ENCODE data around the gene POLR2L. TPM values are rescaled to one million over a fixed set of nuclear protein-coding genes. Genes with fewer than 3 reads are reported as not detected.
A peak's percentile ranks its signal among the peaks of the same experiment; 100 is the strongest.

Gene POLR2L
- total RNA-seq, 4 donors from 2014 or later = 10.5 to 81.5 (median 42.8) TPM

DNA sequence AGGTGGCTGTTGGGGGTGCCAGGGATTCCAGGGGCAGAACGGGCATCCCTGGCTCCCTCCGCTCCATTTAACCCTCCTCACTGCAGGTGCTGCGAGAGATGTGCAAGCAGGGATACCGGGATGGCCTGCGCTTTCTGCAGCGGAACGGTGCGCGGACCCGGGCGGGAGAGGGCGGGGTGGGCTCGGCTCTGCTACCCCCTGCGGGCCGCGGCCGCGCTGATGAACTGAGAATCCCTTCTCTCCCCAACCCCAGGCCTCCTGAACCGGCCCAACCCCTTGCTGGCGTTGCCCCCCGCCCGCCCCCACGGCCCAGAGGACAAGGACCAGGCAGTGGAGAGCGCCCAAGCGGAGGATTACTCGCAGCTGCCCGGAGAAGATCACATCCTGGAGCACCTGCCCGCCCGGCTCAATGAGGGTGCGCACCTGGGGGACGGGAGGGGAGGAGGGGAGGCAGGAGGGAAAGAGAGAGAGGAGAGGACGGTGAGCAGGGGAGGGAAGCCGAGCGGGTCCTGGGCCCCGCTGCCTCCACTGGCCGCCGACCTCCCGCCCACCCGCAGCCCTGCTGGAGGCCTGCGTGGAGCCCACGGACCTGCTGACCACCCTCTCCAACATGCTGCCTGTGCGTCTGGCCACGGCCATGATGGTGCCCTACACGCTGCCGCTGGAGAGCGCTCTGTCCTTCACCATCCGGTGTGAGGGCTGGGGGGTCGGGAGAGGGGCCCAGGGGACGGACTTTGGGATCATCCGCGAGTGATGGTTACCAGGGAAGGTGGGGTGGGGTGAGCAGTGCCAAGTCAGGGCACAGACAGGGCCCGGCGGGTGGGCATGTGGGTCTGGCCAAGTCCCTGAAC lies 18.7 kb downstream of the POLR2L start:
- Histone ChIP-seq H3K4me3 (no peak overlapping the region), H3K9me3 (no peaks in the 10 kb centered on the region), H3K27me3 (peaks cover 4 to 20% of the 10 kb centered on the region in 2 donors), H3K27ac (no peak overlapping the region), H3K4me1 (peaks cover 0 to 31% of the 10 kb centered on the region in 2 donors), H3K36me3 (no peaks in the 10 kb centered on the region)
- DNase-seq = no peak
- TF ChIP-seq POLR2A (IDR thresholded peaks at IDR 0.05) (no peak), CTCF (IDR thresholded peaks at IDR 0.05) (no peak)
- intact Hi-C loops (cut with DNase I; ENCODE audit: low total_unique reads) = no loop called here

- no peak overlapping the region for H3K27ac ChIP-seq
Observed at GRCh38 chr11:821512-822371, 20.6 kb downstream of the POLR2L start.

DNA sequence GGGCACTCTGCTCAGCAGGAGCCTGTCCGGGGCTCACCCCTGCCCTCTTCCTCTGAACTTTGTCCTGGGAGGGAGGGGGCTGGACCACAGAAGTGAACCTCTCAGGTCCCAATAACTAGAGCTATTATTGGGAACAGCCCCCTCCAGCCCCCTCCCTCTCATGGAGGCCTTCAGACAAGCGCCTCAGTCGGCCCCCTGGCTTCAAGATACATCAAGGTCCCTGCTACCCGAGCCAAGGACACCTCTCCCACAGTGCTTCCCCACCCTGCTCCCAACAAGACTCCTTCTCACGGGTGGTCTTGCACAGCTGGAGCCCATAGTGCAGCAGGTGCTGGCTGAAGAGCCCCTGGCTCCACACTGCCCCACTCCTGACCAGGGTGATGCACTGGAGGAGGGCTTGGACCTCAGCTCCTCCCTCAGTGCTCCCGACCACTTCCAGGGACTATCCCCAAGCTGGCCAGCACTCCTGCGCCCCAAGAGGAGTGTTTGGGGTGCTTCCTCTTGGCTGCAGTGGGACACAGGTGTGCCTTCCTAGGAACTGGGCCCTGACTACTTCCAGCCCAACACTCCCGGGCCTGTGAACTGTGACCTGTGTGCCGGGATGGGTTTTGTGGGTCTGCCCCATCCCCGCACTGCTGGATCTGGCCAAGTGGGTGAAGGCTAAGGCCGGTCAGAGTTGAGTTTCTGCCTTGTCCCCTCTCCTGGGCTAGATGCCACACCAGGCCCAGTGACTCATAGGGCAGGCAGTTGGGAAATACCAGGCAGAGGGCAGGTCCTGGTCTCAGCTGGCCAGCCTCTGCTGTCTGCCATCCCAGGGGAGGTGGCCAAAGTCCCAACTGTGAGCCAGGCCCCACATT lies 21.4 kb downstream of the POLR2L start:
- no peak for DNase-seq

More at GRCh38 chr11:821512-822371, 20.6 kb downstream of the POLR2L start:
- intact Hi-C loops (cut with DNase I; ENCODE audit: low total_unique reads) = no loop called here
- Histone ChIP-seq H3K36me3 (no peaks in the 10 kb centered on the region), H3K4me1 (peaks cover 0 to 22% of the 10 kb centered on the region in 2 donors), H3K9me3 (no peaks in the 10 kb centered on the region), H3K27me3 (peaks cover 0 to 9% of the 10 kb centered on the region in 2 donors), H3K4me3 (no peak overlapping the region)
- DNase-seq = no peak
- no peak for TF ChIP-seq POLR2A (IDR thresholded peaks at IDR 0.05)
- no peak for TF ChIP-seq CTCF (IDR thresholded peaks at IDR 0.05)

More for the DNA sequence above, 21.4 kb downstream of the POLR2L start:
- Histone ChIP-seq H3K27ac (peak overlapping the region; percentile 85 to 98), H3K4me1 (peaks cover 0 to 21% of the 10 kb centered on the region in 2 donors), H3K4me3 (peak overlapping the region; percentile 46 to 99), H3K36me3 (no peaks in the 10 kb centered on the region), H3K27me3 (peaks cover 0 to under 1% of the 10 kb centered on the region in 2 donors), H3K9me3 (no peaks in the 10 kb centered on the region)
- intact Hi-C loops (cut with DNase I; ENCODE audit: low total_unique reads) = no loop called here
- TF ChIP-seq POLR2A (IDR thresholded peaks at IDR 0.05) (no peak), CTCF (IDR thresholded peaks at IDR 0.05) (no peak)

All from uterus (tissue), 4 donors.